ENCODE data around the gene NABP2. TPM values are rescaled to one million over a fixed set of nuclear protein-coding genes. Genes with fewer than 3 reads are reported as not detected.

The NABP2 gene
- total RNA-seq, 1 experiment from 2014 or later, result 49.0 TPM

- no peak overlapping the region for H4K5ac ChIP-seq (ENCODE audit: insufficient read length, low read depth, low read length)
- H2AFZ ChIP-seq (ENCODE audit: low read length), result no peak overlapping the region
- H3K27ac Mint-ChIP-seq, result no peak overlapping the region
- H3K36me3 Mint-ChIP-seq (ENCODE audit: insufficient read depth in 1 of 3, low read depth in 3 of 3), result peaks cover 44 to 82% (median 76%) of the 10 kb centered on the region in 3 experiments; a peak in 6 of 7 replicates
- H4K91ac ChIP-seq (ENCODE audit: insufficient read length, low read depth, low read length), result no peak overlapping the region
- H3K4ac ChIP-seq (ENCODE audit: low read depth, low read length), result no peak overlapping the region
- H3K9me3 Mint-ChIP-seq, result no peaks in the 10 kb centered on the region; a peak in 1 of 5 replicates
- no peak overlapping the region for H3K14ac ChIP-seq (ENCODE audit: insufficient read depth, low read length)
- H2BK15ac ChIP-seq (ENCODE audit: low read depth, low read length), result no peak overlapping the region
- H3K79me2 ChIP-seq (ENCODE audit: insufficient read depth, low read length), result no peaks in the 10 kb centered on the region
- H4K8ac ChIP-seq (replicated peaks; ENCODE audit: insufficient read length, low read depth, low read length), result no peak overlapping the region
- no peaks in the 10 kb centered on the region for H3K27me3 ChIP-seq (ENCODE audit: insufficient read depth, low read length)
- H3K4me1 ChIP-seq (ENCODE audit: insufficient read depth, low read length), result no peaks in the 10 kb centered on the region
- no peak overlapping the region for H3K56ac ChIP-seq (ENCODE audit: insufficient read length, low read depth, low read length)
- no peak overlapping the region for H3K23ac ChIP-seq (ENCODE audit: insufficient read length, low read depth, low read length)
- no peak overlapping the region for H2BK12ac ChIP-seq (ENCODE audit: insufficient read length, low read depth, low read length)
- H2AK5ac ChIP-seq (ENCODE audit: insufficient read length, low read length), result no peak overlapping the region
- no peak for DNase-seq
- no peak overlapping the region for H2BK120ac ChIP-seq (ENCODE audit: low read depth, low read length, poor library complexity, severe bottlenecking)
- H4K20me1 ChIP-seq (ENCODE audit: control insufficient read depth, insufficient read depth, insufficient read length), result peaks cover 2% of the 10 kb centered on the region
- H3K4me1 Mint-ChIP-seq, result peaks cover 14% of the 10 kb centered on the region in 2 experiments
- no peaks in the 10 kb centered on the region for H3K27me3 Mint-ChIP-seq (ENCODE audit: low read depth)
- H3K9ac ChIP-seq (ENCODE audit: extremely low read depth, insufficient read length, low read length), result no peak overlapping the region
- H3K4me3 Mint-ChIP-seq, result no peak overlapping the region
- H2BK20ac ChIP-seq (ENCODE audit: low read depth, low read length, poor library complexity, severe bottlenecking), result no peak overlapping the region
- no CpG with 5 or more reads among the region's 3 CpGs for whole genome bisulfite sequencing (ENCODE audit: extremely low coverage, insufficient read length, low lambda C conversion rate)
- H2BK5ac ChIP-seq (ENCODE audit: insufficient read length, low read length), result no peak overlapping the region
- no peak overlapping the region for H3T11ph ChIP-seq (ENCODE audit: low read length)
- no peaks in the 10 kb centered on the region for H3K9me3 ChIP-seq (ENCODE audit: control insufficient read depth, low read depth, low read length)
- H3K18ac ChIP-seq (ENCODE audit: insufficient read length, low read depth, low read length), result no peak overlapping the region
- H3K23me2 ChIP-seq (ENCODE audit: insufficient read length, low read depth, low read length, poor library complexity, severe bottlenecking), result no peaks in the 10 kb centered on the region
- no peak overlapping the region for H3K4me2 ChIP-seq (ENCODE audit: insufficient read depth, insufficient read length, low read length)
- TF ChIP-seq CTCF (conservative IDR thresholded peaks at IDR 0.05), result no peak
- no peaks in the 10 kb centered on the region for H3K79me1 ChIP-seq (ENCODE audit: insufficient read depth, low read depth, low read length, poor library complexity, severe bottlenecking)
- H3K27ac ChIP-seq (ENCODE audit: insufficient read length, low read depth, low read length), result no peak overlapping the region
These were observed 28.5 kb downstream of the NABP2 start for GRCh38 chr12:56252649-56253048.
